Neural progenitor cell (in vitro differentiated cells): ENCODE measurements around the gene RIMBP3C. TPM values are rescaled to one million over a fixed set of nuclear protein-coding genes. Genes with fewer than 3 reads are reported as not detected.

ENCODE experiments used
- DNase-seq: peaks from one replicate; pipeline ENCODE4 v3.0.0-alpha.2; 2016; ENCODE audit warnings: low spot score
- H2AFZ ChIP-seq: fragments of 200-600 bp; sonication (generic); replicated peaks from 2 replicates; pipeline ENCODE4 v1.6.1; 2016; ENCODE audit warnings: antibody characterized with exemption
- H3F3A ChIP-seq: fragments of 200-600 bp; sonication (generic); 2 replicates; pipeline ENCODE4 v1.6.1; 2016; ENCODE audit warnings: antibody characterized with exemption, low read depth
- H3K27ac ChIP-seq: fragments of 200-600 bp; sonication (generic); 2 replicates; pipeline ENCODE4 v1.5.1; 2016; ENCODE audit warnings: mild to moderate bottlenecking
- H3K27me3 ChIP-seq: fragments of 200-600 bp; sonication (generic); 2 replicates; pipeline ENCODE4 v1.6.1; 2016; ENCODE audit warnings: mild to moderate bottlenecking, moderate library complexity
- H3K36me3 ChIP-seq: fragments of 200-600 bp; sonication (generic); 2 replicates; pipeline ENCODE4 v1.5.1; 2016
- H3K4me1 ChIP-seq: fragments of 200-600 bp; sonication (generic); 2 replicates; pipeline ENCODE4 v1.6.1; 2016; ENCODE audit warnings: mixed run types
- H3K4me2 ChIP-seq: fragments of 200-600 bp; sonication (generic); 2 replicates; pipeline ENCODE4 v1.6.1; 2016
- H3K4me3 ChIP-seq: fragments of 200-600 bp; sonication (generic); 2 replicates; pipeline ENCODE4 v1.5.1; 2016
- H3K79me2 ChIP-seq: fragments of 200-600 bp; sonication (generic); 2 replicates; pipeline ENCODE4 v1.6.1; 2016; ENCODE audit warnings: low read depth
- H3K9ac ChIP-seq: fragments of 200-600 bp; sonication (generic); 2 replicates; pipeline ENCODE4 v1.6.1; 2016
- H3K9me3 ChIP-seq: fragments of 200-600 bp; sonication (generic); 2 replicates; pipeline ENCODE4 v1.5.1; 2016; ENCODE audit warnings: low read depth
- H4K20me1 ChIP-seq: fragments of 200-600 bp; sonication (generic); 2 replicates; pipeline ENCODE4 v1.6.1; 2016; ENCODE audit warnings: low read depth
- H3K27ac Mint-ChIP-seq: 3 replicates; pipeline ENCODE4 v1.8.0; 2021; ENCODE audit warnings: mixed read lengths
- H3K27me3 Mint-ChIP-seq: 2 replicates; pipeline ENCODE4 v1.8.0; 2022; ENCODE audit warnings: low read depth, mild to moderate bottlenecking, inconsistent platforms, moderate library complexity, mixed read lengths; ENCODE audit not compliant: insufficient read depth
- H3K36me3 Mint-ChIP-seq: 3 replicates; pipeline ENCODE4 v1.8.0; 2021; ENCODE audit warnings: mixed read lengths
- H3K4me1 Mint-ChIP-seq: 3 replicates; pipeline ENCODE4 v1.8.0; 2021; ENCODE audit warnings: mixed read lengths
- H3K4me3 Mint-ChIP-seq: 3 replicates; pipeline ENCODE4 v1.8.0; 2021; ENCODE audit warnings: mild to moderate bottlenecking, moderate library complexity, mixed read lengths
- H3K9me3 Mint-ChIP-seq: 3 replicates; pipeline ENCODE4 v1.8.0; 2020; ENCODE audit warnings: mixed read lengths
- EZH2 ChIP-seq: fragments of 200-600 bp; sonication (generic); IDR thresholded peaks from 2 replicates; pipeline ENCODE4 v1.6.1; 2017; ENCODE audit warnings: antibody characterized with exemption, mild to moderate bottlenecking, moderate library complexity
- EZH2phosphoT487 ChIP-seq: fragments of 200-600 bp; sonication (generic); IDR thresholded peaks from 2 replicates; pipeline ENCODE4 v1.6.1; 2017; ENCODE audit warnings: antibody characterized with exemption
- total RNA-seq: library from RNA; depleted of rRNA; stranded (reverse); fragments of >200 nt; gene quantifications from 2 replicates; pipeline ENCODE4 v1.2.3, GENCODE V29; 2015; ENCODE audit warnings: low replicate concordance
- TF ChIP-seq, protein P1 (sequence below): fragments of 200-600 bp; sonication (generic); IDR thresholded peaks from 2 replicates; pipeline ENCODE4 v1.5.1; 2017; ENCODE audit warnings: antibody characterized with exemption, mild to moderate bottlenecking

Gene RIMBP3C
- total RNA-seq, 1 donor from 2014 or later: 1.2 TPM

DNA sequence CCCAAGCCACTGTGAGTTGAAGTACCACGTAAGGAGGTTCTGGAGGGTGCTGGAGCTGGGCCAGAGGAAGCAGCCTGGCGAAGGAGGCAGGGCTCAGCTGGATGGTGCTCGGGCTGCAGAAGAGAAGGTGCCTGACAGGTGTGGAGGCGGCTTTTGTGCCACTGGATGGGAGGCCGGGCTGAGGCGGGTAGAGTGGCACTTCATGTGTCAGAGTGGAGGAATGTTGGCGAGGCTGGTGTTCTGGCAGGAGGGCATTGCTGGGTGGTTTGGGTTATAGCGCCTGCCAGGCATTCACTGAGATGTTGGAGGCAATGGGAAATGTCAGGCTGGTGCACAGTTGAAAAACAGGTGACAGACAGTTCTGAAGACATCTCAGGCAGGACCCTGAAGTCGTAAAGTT is 40.4 kb upstream of the RIMBP3C start:
- Histone ChIP-seq H3K27me3 (no peaks in the 10 kb centered on the region), H3K79me2 (peaks cover 100% of the 10 kb centered on the region), H4K20me1 (peaks cover 99% of the 10 kb centered on the region), H3K36me3 (peaks cover 5% of the 10 kb centered on the region), H3K4me2 (no peak overlapping the region), H3K9ac (no peak overlapping the region), H3F3A (no peaks in the 10 kb centered on the region), H3K4me3 (no peak overlapping the region), H3K9me3 (no peaks in the 10 kb centered on the region), H2AFZ (no peak overlapping the region), H3K4me1 (no peaks in the 10 kb centered on the region), H3K27ac (no peak overlapping the region)
- Mint-ChIP-seq H3K27ac (no peak overlapping the region), H3K4me1 (peaks cover 2% of the 10 kb centered on the region), H3K9me3 (no peaks in the 10 kb centered on the region), H3K4me3 (no peak overlapping the region), H3K36me3 (peaks cover 47% of the 10 kb centered on the region), H3K27me3 (peaks cover 5% of the 10 kb centered on the region)
- no peak for DNase-seq
- TF ChIP-seq, protein P1, sequence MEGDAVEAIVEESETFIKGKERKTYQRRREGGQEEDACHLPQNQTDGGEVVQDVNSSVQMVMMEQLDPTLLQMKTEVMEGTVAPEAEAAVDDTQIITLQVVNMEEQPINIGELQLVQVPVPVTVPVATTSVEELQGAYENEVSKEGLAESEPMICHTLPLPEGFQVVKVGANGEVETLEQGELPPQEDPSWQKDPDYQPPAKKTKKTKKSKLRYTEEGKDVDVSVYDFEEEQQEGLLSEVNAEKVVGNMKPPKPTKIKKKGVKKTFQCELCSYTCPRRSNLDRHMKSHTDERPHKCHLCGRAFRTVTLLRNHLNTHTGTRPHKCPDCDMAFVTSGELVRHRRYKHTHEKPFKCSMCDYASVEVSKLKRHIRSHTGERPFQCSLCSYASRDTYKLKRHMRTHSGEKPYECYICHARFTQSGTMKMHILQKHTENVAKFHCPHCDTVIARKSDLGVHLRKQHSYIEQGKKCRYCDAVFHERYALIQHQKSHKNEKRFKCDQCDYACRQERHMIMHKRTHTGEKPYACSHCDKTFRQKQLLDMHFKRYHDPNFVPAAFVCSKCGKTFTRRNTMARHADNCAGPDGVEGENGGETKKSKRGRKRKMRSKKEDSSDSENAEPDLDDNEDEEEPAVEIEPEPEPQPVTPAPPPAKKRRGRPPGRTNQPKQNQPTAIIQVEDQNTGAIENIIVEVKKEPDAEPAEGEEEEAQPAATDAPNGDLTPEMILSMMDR: no peak
- no peak for TF ChIP-seq EZH2phosphoT487
- no peak for TF ChIP-seq EZH2

GRCh38 chr22:21590809-21591641 is 39.8 kb upstream of the RIMBP3C start:
- DNase-seq: no peak
- no peaks in the 10 kb centered on the region for H3K9me3 Mint-ChIP-seq
- Histone ChIP-seq H3K9me3 (no peaks in the 10 kb centered on the region), H3K4me2 (no peak overlapping the region), H4K20me1 (peaks cover 99% of the 10 kb centered on the region), H2AFZ (no peak overlapping the region), H3K27me3 (no peaks in the 10 kb centered on the region), H3K4me1 (no peaks in the 10 kb centered on the region), H3F3A (no peaks in the 10 kb centered on the region), H3K27ac (no peak overlapping the region), H3K4me3 (no peak overlapping the region), H3K79me2 (peaks cover 100% of the 10 kb centered on the region), H3K9ac (no peak overlapping the region), H3K36me3 (peaks cover 5% of the 10 kb centered on the region)
- peaks cover 2% of the 10 kb centered on the region for H3K4me1 Mint-ChIP-seq
- no peak overlapping the region for H3K27ac Mint-ChIP-seq
- peaks cover 46% of the 10 kb centered on the region for H3K36me3 Mint-ChIP-seq
- H3K4me3 Mint-ChIP-seq: no peak overlapping the region
- no peak for TF ChIP-seq EZH2
- no peak for TF ChIP-seq EZH2phosphoT487
- TF ChIP-seq, protein P1: no peak
- H3K27me3 Mint-ChIP-seq: peaks cover 5% of the 10 kb centered on the region

DNA sequence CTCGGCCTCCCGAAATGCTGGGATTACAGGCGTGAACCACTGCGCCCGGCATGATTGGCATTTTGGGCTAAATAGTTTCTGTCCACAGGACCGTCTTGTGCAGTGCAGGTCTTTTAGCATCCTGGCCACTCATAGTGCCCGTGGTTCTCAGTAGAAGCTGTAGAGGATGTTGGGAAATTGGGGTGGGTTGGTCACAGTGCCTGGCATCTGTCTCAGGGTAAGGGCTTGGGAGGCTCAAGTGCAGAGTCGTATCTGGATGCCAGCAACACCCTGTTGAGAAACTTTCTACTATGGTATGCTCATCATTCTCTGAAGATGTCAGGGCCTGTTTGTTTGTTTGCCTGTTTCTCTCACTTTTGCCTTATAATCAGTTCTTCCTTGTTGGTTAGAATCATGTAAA is 38.1 kb upstream of the RIMBP3C start:
- no peak for DNase-seq
- Histone ChIP-seq H3F3A (no peaks in the 10 kb centered on the region), H3K4me3 (no peak overlapping the region), H3K27me3 (no peaks in the 10 kb centered on the region), H3K4me1 (no peaks in the 10 kb centered on the region), H3K9ac (no peak overlapping the region), H3K36me3 (peaks cover 4% of the 10 kb centered on the region), H3K79me2 (peaks cover 100% of the 10 kb centered on the region), H3K27ac (no peak overlapping the region), H3K4me2 (no peak overlapping the region), H3K9me3 (no peaks in the 10 kb centered on the region), H4K20me1 (peaks cover 100% of the 10 kb centered on the region), H2AFZ (no peak overlapping the region)
- Mint-ChIP-seq H3K36me3 (peaks cover 39% of the 10 kb centered on the region), H3K4me3 (no peak overlapping the region), H3K27me3 (peaks cover 7% of the 10 kb centered on the region), H3K9me3 (no peaks in the 10 kb centered on the region), H3K4me1 (peaks cover 2% of the 10 kb centered on the region), H3K27ac (no peak overlapping the region)
- TF ChIP-seq EZH2: no peak
- TF ChIP-seq, protein P1: no peak
- TF ChIP-seq EZH2phosphoT487: no peak
